Measurements from ENCODE around the gene CRYGD. TPM values are rescaled to one million over a fixed set of nuclear protein-coding genes. Genes with fewer than 3 reads are reported as not detected.

The CRYGD gene
- total RNA-seq, 1 donor from 2014 or later: not detected

DNA sequence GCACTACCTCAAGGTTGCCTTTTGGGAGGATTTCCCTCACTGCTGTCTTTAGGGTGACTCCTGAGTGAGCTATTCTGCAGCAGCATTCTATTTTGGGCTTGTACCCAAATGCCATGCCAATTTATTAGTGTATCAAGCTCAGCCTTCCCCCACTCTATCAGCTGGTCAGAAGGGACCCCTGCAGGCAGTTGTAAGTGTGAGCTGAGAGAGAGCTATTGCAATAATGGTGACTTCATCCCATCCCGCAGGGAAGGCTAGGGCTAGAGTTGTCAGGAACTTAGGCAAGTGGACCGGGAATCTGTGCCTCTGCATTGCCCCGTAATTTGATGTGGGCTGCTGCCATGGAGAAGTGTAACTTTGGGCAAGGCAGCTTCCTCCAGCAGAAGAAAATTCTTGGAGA is 23.4 kb upstream of the CRYGD start:
- TF ChIP-seq, protein P1, sequence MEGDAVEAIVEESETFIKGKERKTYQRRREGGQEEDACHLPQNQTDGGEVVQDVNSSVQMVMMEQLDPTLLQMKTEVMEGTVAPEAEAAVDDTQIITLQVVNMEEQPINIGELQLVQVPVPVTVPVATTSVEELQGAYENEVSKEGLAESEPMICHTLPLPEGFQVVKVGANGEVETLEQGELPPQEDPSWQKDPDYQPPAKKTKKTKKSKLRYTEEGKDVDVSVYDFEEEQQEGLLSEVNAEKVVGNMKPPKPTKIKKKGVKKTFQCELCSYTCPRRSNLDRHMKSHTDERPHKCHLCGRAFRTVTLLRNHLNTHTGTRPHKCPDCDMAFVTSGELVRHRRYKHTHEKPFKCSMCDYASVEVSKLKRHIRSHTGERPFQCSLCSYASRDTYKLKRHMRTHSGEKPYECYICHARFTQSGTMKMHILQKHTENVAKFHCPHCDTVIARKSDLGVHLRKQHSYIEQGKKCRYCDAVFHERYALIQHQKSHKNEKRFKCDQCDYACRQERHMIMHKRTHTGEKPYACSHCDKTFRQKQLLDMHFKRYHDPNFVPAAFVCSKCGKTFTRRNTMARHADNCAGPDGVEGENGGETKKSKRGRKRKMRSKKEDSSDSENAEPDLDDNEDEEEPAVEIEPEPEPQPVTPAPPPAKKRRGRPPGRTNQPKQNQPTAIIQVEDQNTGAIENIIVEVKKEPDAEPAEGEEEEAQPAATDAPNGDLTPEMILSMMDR (IDR thresholded peaks at IDR 0.05; ENCODE audit: insufficient read depth, low read depth, low read length): no peak
- no peak for TF ChIP-seq EZH2 (IDR thresholded peaks at IDR 0.05; ENCODE audit: insufficient read depth, low read length)
- no peaks in the 10 kb centered on the region for H3K9me3 ChIP-seq (ENCODE audit: insufficient read depth, low read depth, low read length)
- no peak overlapping the region for H3K4me2 ChIP-seq (ENCODE audit: low read length)
- H3K79me2 ChIP-seq (ENCODE audit: insufficient read depth, low read length): no peaks in the 10 kb centered on the region
- H4K20me1 ChIP-seq (ENCODE audit: insufficient read depth, low read length): no peaks in the 10 kb centered on the region
- H3K4me1 Mint-ChIP-seq (ENCODE audit: low read depth, unreplicated experiment): no peaks in the 10 kb centered on the region
- H3K9me3 Mint-ChIP-seq (ENCODE audit: unreplicated experiment): peaks cover 5% of the 10 kb centered on the region
- H3K27me3 Mint-ChIP-seq (ENCODE audit: low read depth, unreplicated experiment): no peaks in the 10 kb centered on the region
- H3K27ac Mint-ChIP-seq (ENCODE audit: unreplicated experiment): no peak overlapping the region
- no peaks in the 10 kb centered on the region for H3K36me3 ChIP-seq (ENCODE audit: insufficient read depth, low read length)
- no peak overlapping the region for H3K9ac ChIP-seq (ENCODE audit: low read length)
- H3K27ac ChIP-seq (ENCODE audit: low read depth, low read length): no peak overlapping the region
- H3K4me1 ChIP-seq (ENCODE audit: insufficient read depth, low read length): no peaks in the 10 kb centered on the region
- H3K27me3 ChIP-seq (ENCODE audit: insufficient read depth, low read length): no peaks in the 10 kb centered on the region
- FAIRE-seq: no peak
- no peak overlapping the region for H3K4me3 ChIP-seq (ENCODE audit: insufficient read depth, low read depth, low read length)
- no peak overlapping the region for H2AFZ ChIP-seq (ENCODE audit: low read depth, low read length)
- no peaks in the 10 kb centered on the region for H3K36me3 Mint-ChIP-seq (ENCODE audit: low read depth, unreplicated experiment)
- no peak for DNase-seq (ENCODE audit: low read depth)
- H3K4me3 Mint-ChIP-seq (ENCODE audit: unreplicated experiment): no peak overlapping the region

DNA sequence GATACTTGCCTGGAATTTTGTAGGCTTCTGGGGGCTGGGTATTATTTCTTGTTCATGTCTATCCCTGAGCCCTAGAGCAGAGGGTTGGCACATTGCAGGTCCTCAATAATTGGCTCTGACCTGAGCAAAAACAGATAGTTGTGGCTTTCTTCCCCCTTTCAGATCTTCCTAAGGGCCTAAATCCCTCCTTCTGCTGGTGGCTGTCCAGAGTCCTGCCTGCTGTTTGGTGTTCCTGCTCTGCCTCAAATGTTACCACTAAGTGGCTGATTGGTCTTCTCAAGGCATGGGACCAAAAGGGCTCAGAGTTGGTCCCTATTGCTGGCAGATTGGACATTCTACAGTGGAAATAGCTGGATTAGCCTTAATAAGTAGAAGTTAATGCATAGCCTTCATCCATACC is 22.7 kb upstream of the CRYGD start:
- no peak overlapping the region for H2AFZ ChIP-seq (ENCODE audit: low read depth, low read length)
- no peaks in the 10 kb centered on the region for H3K79me2 ChIP-seq (ENCODE audit: insufficient read depth, low read length)
- TF ChIP-seq EZH2 (IDR thresholded peaks at IDR 0.05; ENCODE audit: insufficient read depth, low read length): no peak
- TF ChIP-seq, protein P1 (IDR thresholded peaks at IDR 0.05; ENCODE audit: insufficient read depth, low read depth, low read length): no peak
- no peak overlapping the region for H3K4me3 ChIP-seq (ENCODE audit: insufficient read depth, low read depth, low read length)
- H3K9me3 Mint-ChIP-seq (ENCODE audit: unreplicated experiment): peaks cover 5% of the 10 kb centered on the region
- H4K20me1 ChIP-seq (ENCODE audit: insufficient read depth, low read length): no peaks in the 10 kb centered on the region
- no peak for FAIRE-seq
- no peak overlapping the region for H3K4me2 ChIP-seq (ENCODE audit: low read length)
- H3K9me3 ChIP-seq (ENCODE audit: insufficient read depth, low read depth, low read length): no peaks in the 10 kb centered on the region
- no peaks in the 10 kb centered on the region for H3K4me1 Mint-ChIP-seq (ENCODE audit: low read depth, unreplicated experiment)
- DNase-seq (ENCODE audit: low read depth): no peak
- no peaks in the 10 kb centered on the region for H3K36me3 ChIP-seq (ENCODE audit: insufficient read depth, low read length)
- H3K27me3 Mint-ChIP-seq (ENCODE audit: low read depth, unreplicated experiment): no peaks in the 10 kb centered on the region
- H3K9ac ChIP-seq (ENCODE audit: low read length): no peak overlapping the region
- no peaks in the 10 kb centered on the region for H3K4me1 ChIP-seq (ENCODE audit: insufficient read depth, low read length)
- no peak overlapping the region for H3K27ac ChIP-seq (ENCODE audit: low read depth, low read length)
- no peaks in the 10 kb centered on the region for H3K27me3 ChIP-seq (ENCODE audit: insufficient read depth, low read length)
- H3K36me3 Mint-ChIP-seq (ENCODE audit: low read depth, unreplicated experiment): no peaks in the 10 kb centered on the region
- no peak overlapping the region for H3K27ac Mint-ChIP-seq (ENCODE audit: unreplicated experiment)
- H3K4me3 Mint-ChIP-seq (ENCODE audit: unreplicated experiment): no peak overlapping the region

DNA sequence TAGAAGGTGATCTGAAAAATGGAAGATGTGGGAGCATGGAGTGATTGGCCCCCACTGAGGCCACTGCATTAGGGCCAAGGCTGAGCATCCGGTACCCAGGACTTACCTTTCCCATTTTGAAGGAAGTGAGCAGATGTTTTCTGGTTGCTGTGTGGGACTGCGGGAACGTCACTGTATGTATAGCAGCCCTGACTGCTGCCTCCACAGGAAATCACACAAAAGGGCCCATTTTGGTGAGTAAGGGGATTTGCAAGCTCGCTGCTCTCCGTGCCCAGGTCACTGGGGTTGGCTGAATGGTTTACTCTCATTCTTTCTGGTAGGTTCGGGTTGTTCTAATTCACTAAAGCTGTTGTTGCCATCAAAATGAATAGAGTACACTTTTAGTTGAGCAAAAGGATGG is 21.7 kb upstream of the CRYGD start, which contains the start of gene CRYGB:
Gene CRYGB (minus strand): TSS at position 153 of the 400 bp plus-strand sequence. CDS start 38 bp downstream, at position 115.
- Histone ChIP-seq H3K27ac (ENCODE audit: low read depth, low read length) (no peak within 1 kb of the TSS), H3K27me3 (ENCODE audit: insufficient read depth, low read length) (no peaks in the 10 kb centered on the region), H4K20me1 (ENCODE audit: insufficient read depth, low read length) (no peaks in the 10 kb centered on the region), H3K4me1 (ENCODE audit: insufficient read depth, low read length) (no peaks in the 10 kb centered on the region), H3K4me2 (ENCODE audit: low read length) (no peak within 1 kb of the TSS), H3K4me3 (ENCODE audit: insufficient read depth, low read depth, low read length) (no peak within 1 kb of the TSS), H2AFZ (ENCODE audit: low read depth, low read length) (no peak within 1 kb of the TSS), H3K79me2 (ENCODE audit: insufficient read depth, low read length) (no peaks in the 10 kb centered on the region), H3K9ac (ENCODE audit: low read length) (no peak within 1 kb of the TSS), H3K36me3 (ENCODE audit: insufficient read depth, low read length) (no peaks in the 10 kb centered on the region), H3K9me3 (ENCODE audit: insufficient read depth, low read depth, low read length) (no peaks in the 10 kb centered on the region)
- H3K4me3 Mint-ChIP-seq (ENCODE audit: unreplicated experiment): no peak within 1 kb of the TSS
- H3K36me3 Mint-ChIP-seq (ENCODE audit: low read depth, unreplicated experiment): no peaks in the 10 kb centered on the region
- DNase-seq (ENCODE audit: low read depth) (no peak), FAIRE-seq (no peak)
- no peaks in the 10 kb centered on the region for H3K27me3 Mint-ChIP-seq (ENCODE audit: low read depth, unreplicated experiment)
- peaks cover 5% of the 10 kb centered on the region for H3K9me3 Mint-ChIP-seq (ENCODE audit: unreplicated experiment)
- TF ChIP-seq, protein P1 (IDR thresholded peaks at IDR 0.05; ENCODE audit: insufficient read depth, low read depth, low read length): no peak
- TF ChIP-seq EZH2 (IDR thresholded peaks at IDR 0.05; ENCODE audit: insufficient read depth, low read length): no peak
- H3K4me1 Mint-ChIP-seq (ENCODE audit: low read depth, unreplicated experiment): no peaks in the 10 kb centered on the region
- H3K27ac Mint-ChIP-seq (ENCODE audit: unreplicated experiment): no peak within 1 kb of the TSS

Data from astrocyte (in vitro differentiated cells and primary cell).